SK-N-SH (cell line): ENCODE results near the gene FHOD3. TPM values are rescaled to one million over a fixed set of nuclear protein-coding genes. Genes with fewer than 3 reads are reported as not detected.

ENCODE experiments used
- CTCF ChIA-PET: fragments of 300-600, 350-600 bp; formaldehyde crosslinking; extraction: SDS; loops from one replicate; lab custom pipeline; 2021; lab: Yijun Ruan, JAX
- POLR2A ChIA-PET: fragments of 350-600 bp; sonication (Branson Sonifier 250); formaldehyde crosslinking; extraction: SDS; loops from one replicate; lab custom pipeline; 2020; ENCODE audit warnings: antibody characterized with exemption, inconsistent platforms; lab: Yijun Ruan, JAX
- DNase-seq: peaks from one replicate; pipeline ENCODE4 v3.0.0; 2012
- H2AFZ ChIP-seq: fragments of 200-600 bp; sonication (generic); 2 replicates; pipeline ENCODE4 v1.8.1; 2016; ENCODE audit warnings: antibody characterized with exemption, mild to moderate bottlenecking, low read depth
- H3F3A ChIP-seq: fragments of 200-600 bp; sonication (generic); replicated peaks from 2 replicates; pipeline ENCODE3; 2016; ENCODE audit warnings: antibody characterized with exemption, mild to moderate bottlenecking; ENCODE audit not compliant: insufficient read depth
- H3K27ac ChIP-seq, 2 experiments: fragments of 200-500 bp in 1 of 2; fragments of 200-600 bp in 1 of 2; sonication (Bioruptor generic) in 1 of 2; sonication (generic), shearing (Covaris generic) in 1 of 2; 2 replicates each; pipeline versions ENCODE4 v1.5.1 to v1.6.1; 2014 to 2016; ENCODE audit warnings: low read depth in 2 of 2, inconsistent platforms in 1 of 2, low read length in 1 of 2, mild to moderate bottlenecking in 1 of 2, mixed read lengths in 1 of 2
- H3K27me3 ChIP-seq: fragments of 200-600 bp; sonication (generic), shearing (Covaris generic); 2 replicates; pipeline ENCODE4 v1.6.1; 2016; ENCODE audit warnings: mixed run types; ENCODE audit not compliant: insufficient read depth
- H3K36me3 ChIP-seq, 2 experiments: fragments of 200-500 bp in 1 of 2; fragments of 200-600 bp in 1 of 2; sonication (Bioruptor generic) in 1 of 2; sonication (generic) in 1 of 2; replicated peaks in 1 of 2; 2 replicates each; pipeline versions ENCODE3 to v1.5.1; 2014 to 2016; ENCODE audit warnings: low read length in 1 of 2, mild to moderate bottlenecking in 1 of 2; ENCODE audit not compliant: insufficient read depth in 2 of 2, control insufficient read depth in 1 of 2
- H3K4me1 ChIP-seq, 2 experiments: fragments of 200-500 bp in 1 of 2; fragments of 200-600 bp in 1 of 2; sonication (Bioruptor generic) in 1 of 2; sonication (generic), shearing (Covaris generic) in 1 of 2; 2 replicates each; pipeline versions ENCODE4 v1.5.1 to v1.6.1; 2014 to 2016; ENCODE audit warnings: low read depth in 1 of 2, low read length in 1 of 2, mixed run types in 1 of 2; ENCODE audit not compliant: insufficient read depth in 2 of 2, control insufficient read depth in 1 of 2
- H3K4me2 ChIP-seq: fragments of 200-600 bp; sonication (generic), shearing (Covaris generic); 2 replicates; pipeline ENCODE4 v1.6.1; 2017; ENCODE audit warnings: mixed run types
- H3K4me3 ChIP-seq, 2 experiments: fragments of 200-500 bp in 1 of 2; fragments of 200-600 bp in 1 of 2; sonication (Bioruptor generic) in 1 of 2; sonication (generic), shearing (Covaris generic) in 1 of 2; 2 replicates each; pipeline versions ENCODE4 v1.5.1 to v1.8.1; 2014 to 2016; ENCODE audit warnings: low read depth in 2 of 2, inconsistent platforms in 1 of 2, low read length in 1 of 2, mild to moderate bottlenecking in 1 of 2, mixed read lengths in 1 of 2, moderate library complexity in 1 of 2
- H3K79me2 ChIP-seq: fragments of 200-600 bp; sonication (generic); 2 replicates; pipeline ENCODE4 v1.8.1; 2017; ENCODE audit warnings: mild to moderate bottlenecking; ENCODE audit not compliant: insufficient read depth
- H3K9ac ChIP-seq: fragments of 200-600 bp; sonication (generic); 2 replicates; pipeline ENCODE4 v1.6.1; 2017; ENCODE audit warnings: mixed run types
- H3K9me2 ChIP-seq: fragments of 200-600 bp; sonication (generic); 2 replicates; pipeline ENCODE4 v1.6.1; 2017; ENCODE audit warnings: mixed run types
- H3K9me3 ChIP-seq: fragments of 200-600 bp; sonication (generic); 2 replicates; pipeline ENCODE4 v1.6.1; 2017; ENCODE audit warnings: mixed run types, mild to moderate bottlenecking, moderate library complexity
- H4K20me1 ChIP-seq: fragments of 200-600 bp; sonication (generic); 2 replicates; pipeline ENCODE4 v1.6.1; 2017; ENCODE audit warnings: mild to moderate bottlenecking, mixed run types; ENCODE audit not compliant: insufficient read depth
- CHD2 ChIP-seq: fragments of 150-350 bp; IDR thresholded peaks from 2 replicates; pipeline ENCODE4 v1.6.1; 2018; ENCODE audit warnings: low read length; ENCODE audit not compliant: partially characterized antibody
- ELF1 ChIP-seq: IDR thresholded peaks from 2 replicates; pipeline ENCODE4 v1.4.0; 2012
- FOXJ3 ChIP-seq: sonication (generic); formaldehyde crosslinking; IDR thresholded peaks from 2 replicates; pipeline ENCODE4 v1.5.1; 2020; ENCODE audit warnings: mild to moderate bottlenecking, missing genetic modification reagents
- GABPA ChIP-seq: IDR thresholded peaks from 2 replicates; pipeline ENCODE4 v1.4.0; 2012; ENCODE audit warnings: low read depth, mild to moderate bottlenecking
- MXI1 ChIP-seq: IDR thresholded peaks from 2 replicates; pipeline ENCODE4 v1.6.1; 2012; ENCODE audit warnings: mild to moderate bottlenecking, low read depth, low read length, improper control_type of control experiment
- NFIC ChIP-seq: IDR thresholded peaks from 2 replicates; pipeline ENCODE4 v1.4.0; 2012; ENCODE audit warnings: borderline replicate concordance
- RAD21 ChIP-seq: IDR thresholded peaks from 2 replicates; pipeline ENCODE4 v1.6.1; 2012; ENCODE audit warnings: mild to moderate bottlenecking, low read length
- SIN3A ChIP-seq: IDR thresholded peaks from 2 replicates; pipeline ENCODE4 v1.6.1; 2012; ENCODE audit warnings: low read depth, mild to moderate bottlenecking, low read length, moderate library complexity, borderline replicate concordance
- SMC3 ChIP-seq: IDR thresholded peaks from 2 replicates; pipeline ENCODE4 v1.6.1; 2012; ENCODE audit warnings: low read depth, low read length, improper control_type of control experiment
- TAF1 ChIP-seq: IDR thresholded peaks from 2 replicates; pipeline ENCODE4 v1.6.1; 2012; ENCODE audit warnings: low read depth, mild to moderate bottlenecking, low read length, moderate library complexity, borderline replicate concordance
- TCF12 ChIP-seq: IDR thresholded peaks from 2 replicates; pipeline ENCODE4 v1.4.0; 2012
- TEAD4 ChIP-seq: IDR thresholded peaks from 2 replicates; pipeline ENCODE4 v1.4.0; 2012; ENCODE audit warnings: mild to moderate bottlenecking, borderline replicate concordance; ENCODE audit not compliant: insufficient read depth
- WGBS: methylation state at CpG from one replicate; pipeline ENCODE4 v1.1.6; 2017; ENCODE audit warnings: low lambda C conversion rate; 5-methylcytosine and 5-hydroxymethylcytosine counted together
- polyA plus RNA-seq, 3 experiments: library from polyadenylated mRNA; depleted of rRNA; stranded (reverse); fragments of >200 nt; gene quantifications; 2 replicates each; pipeline ENCODE4 v1.2.3, GENCODE V29; 2012
- TF ChIP-seq, protein P1 (sequence below): IDR thresholded peaks from 2 replicates; pipeline ENCODE4; 2012
- TF ChIP-seq, protein P2 (sequence below): IDR thresholded peaks from 2 replicates; pipeline ENCODE4 v1.4.0; 2012; ENCODE audit warnings: low read depth, borderline replicate concordance
- TF ChIP-seq, protein P3 (sequence below): IDR thresholded peaks from 2 replicates; pipeline ENCODE4 v1.4.0; 2012; ENCODE audit warnings: low read depth, borderline replicate concordance
- TF ChIP-seq, protein P4 (sequence below): fragments of 150-350 bp; IDR thresholded peaks from 2 replicates; pipeline ENCODE4 v1.6.1; 2017; ENCODE audit warnings: antibody characterized with exemption, low read length, low read depth, borderline replicate concordance

Gene FHOD3
- polyA plus RNA-seq, 1 of the 3 experiments (the other 2 are of a cell fraction), result 10.9 TPM

DNA sequence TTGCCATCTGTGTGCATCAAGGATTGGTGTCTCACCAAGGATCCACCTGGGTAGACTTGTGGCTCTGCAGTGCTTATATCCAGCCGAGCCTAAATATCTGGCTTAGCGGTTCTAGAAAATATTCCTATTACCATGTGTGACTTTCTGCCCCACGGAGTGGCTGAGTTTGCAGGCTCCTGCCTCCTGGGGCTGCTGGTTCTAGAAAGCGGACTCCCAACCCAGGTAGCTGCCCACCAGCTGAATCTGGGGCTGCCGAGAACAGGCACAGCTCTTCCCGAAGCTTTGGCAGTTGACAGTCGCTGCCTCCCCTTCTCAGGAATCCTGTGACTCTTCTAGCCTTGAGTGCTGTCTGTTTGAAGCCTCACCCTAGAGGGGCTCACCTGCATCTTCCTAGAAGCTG is 426.7 kb downstream of the FHOD3 start:
- H2AFZ ChIP-seq, result no peak overlapping the region
- H3K4me1 ChIP-seq, result peaks cover 0 to 6% of the 10 kb centered on the region in 2 experiments; a peak in 1 of 4 replicates
- WGBS, result 79% methylated on average over 3 of the region's 7 CpGs
- no peak overlapping the region for H3K4me2 ChIP-seq
- no peaks in the 10 kb centered on the region for H3K9me2 ChIP-seq
- no peak for TF ChIP-seq RAD21
- TF ChIP-seq CHD2, result no peak
- no peak for TF ChIP-seq FOXJ3 (CRISPR knock-in tag)
- TF ChIP-seq, protein P1, sequence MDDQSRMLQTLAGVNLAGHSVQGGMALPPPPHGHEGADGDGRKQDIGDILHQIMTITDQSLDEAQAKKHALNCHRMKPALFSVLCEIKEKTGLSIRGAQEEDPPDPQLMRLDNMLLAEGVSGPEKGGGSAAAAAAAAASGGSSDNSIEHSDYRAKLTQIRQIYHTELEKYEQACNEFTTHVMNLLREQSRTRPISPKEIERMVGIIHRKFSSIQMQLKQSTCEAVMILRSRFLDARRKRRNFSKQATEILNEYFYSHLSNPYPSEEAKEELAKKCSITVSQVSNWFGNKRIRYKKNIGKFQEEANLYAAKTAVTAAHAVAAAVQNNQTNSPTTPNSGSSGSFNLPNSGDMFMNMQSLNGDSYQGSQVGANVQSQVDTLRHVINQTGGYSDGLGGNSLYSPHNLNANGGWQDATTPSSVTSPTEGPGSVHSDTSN, result no peak
- TF ChIP-seq, protein P2, sequence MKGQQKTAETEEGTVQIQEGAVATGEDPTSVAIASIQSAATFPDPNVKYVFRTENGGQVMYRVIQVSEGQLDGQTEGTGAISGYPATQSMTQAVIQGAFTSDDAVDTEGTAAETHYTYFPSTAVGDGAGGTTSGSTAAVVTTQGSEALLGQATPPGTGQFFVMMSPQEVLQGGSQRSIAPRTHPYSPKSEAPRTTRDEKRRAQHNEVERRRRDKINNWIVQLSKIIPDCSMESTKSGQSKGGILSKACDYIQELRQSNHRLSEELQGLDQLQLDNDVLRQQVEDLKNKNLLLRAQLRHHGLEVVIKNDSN, result no peak
- no peak for TF ChIP-seq TEAD4
- no peak for TF ChIP-seq SIN3A
- no peak for TF ChIP-seq TCF12
- TF ChIP-seq ELF1, result no peak
- no peak for TF ChIP-seq GABPA
- no peak for TF ChIP-seq SMC3
- no peak for TF ChIP-seq NFIC
- TF ChIP-seq, protein P3, sequence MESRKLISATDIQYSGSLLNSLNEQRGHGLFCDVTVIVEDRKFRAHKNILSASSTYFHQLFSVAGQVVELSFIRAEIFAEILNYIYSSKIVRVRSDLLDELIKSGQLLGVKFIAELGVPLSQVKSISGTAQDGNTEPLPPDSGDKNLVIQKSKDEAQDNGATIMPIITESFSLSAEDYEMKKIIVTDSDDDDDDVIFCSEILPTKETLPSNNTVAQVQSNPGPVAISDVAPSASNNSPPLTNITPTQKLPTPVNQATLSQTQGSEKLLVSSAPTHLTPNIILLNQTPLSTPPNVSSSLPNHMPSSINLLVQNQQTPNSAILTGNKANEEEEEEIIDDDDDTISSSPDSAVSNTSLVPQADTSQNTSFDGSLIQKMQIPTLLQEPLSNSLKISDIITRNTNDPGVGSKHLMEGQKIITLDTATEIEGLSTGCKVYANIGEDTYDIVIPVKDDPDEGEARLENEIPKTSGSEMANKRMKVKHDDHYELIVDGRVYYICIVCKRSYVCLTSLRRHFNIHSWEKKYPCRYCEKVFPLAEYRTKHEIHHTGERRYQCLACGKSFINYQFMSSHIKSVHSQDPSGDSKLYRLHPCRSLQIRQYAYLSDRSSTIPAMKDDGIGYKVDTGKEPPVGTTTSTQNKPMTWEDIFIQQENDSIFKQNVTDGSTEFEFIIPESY, result no peak
- TF ChIP-seq TAF1, result no peak
- TF ChIP-seq MXI1, result no peak
- TF ChIP-seq, protein P4, sequence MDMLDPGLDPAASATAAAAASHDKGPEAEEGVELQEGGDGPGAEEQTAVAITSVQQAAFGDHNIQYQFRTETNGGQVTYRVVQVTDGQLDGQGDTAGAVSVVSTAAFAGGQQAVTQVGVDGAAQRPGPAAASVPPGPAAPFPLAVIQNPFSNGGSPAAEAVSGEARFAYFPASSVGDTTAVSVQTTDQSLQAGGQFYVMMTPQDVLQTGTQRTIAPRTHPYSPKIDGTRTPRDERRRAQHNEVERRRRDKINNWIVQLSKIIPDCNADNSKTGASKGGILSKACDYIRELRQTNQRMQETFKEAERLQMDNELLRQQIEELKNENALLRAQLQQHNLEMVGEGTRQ, result no peak
- H3K9ac ChIP-seq, result no peak overlapping the region
- no peak overlapping the region for H3K4me3 ChIP-seq
- H3K79me2 ChIP-seq, result no peaks in the 10 kb centered on the region
- POLR2A ChIA-PET, result no interaction called here
- DNase-seq, result no peak
- H3K27me3 ChIP-seq, result no peaks in the 10 kb centered on the region
- H3K27ac ChIP-seq, result no peak overlapping the region
- no peaks in the 10 kb centered on the region for H3F3A ChIP-seq
- no peaks in the 10 kb centered on the region for H4K20me1 ChIP-seq
- H3K9me3 ChIP-seq, result no peaks in the 10 kb centered on the region
- no peaks in the 10 kb centered on the region for H3K36me3 ChIP-seq
- CTCF ChIA-PET, result no interaction called here
